GM10248 (cell line): ENCODE measurements around the gene IL1RAPL1.

ENCODE experiments used
- CTCF ChIA-PET: fragments of 300-600 bp; sonication (Branson Sonifier 250); formaldehyde crosslinking; extraction: SDS; loops from one replicate; lab custom pipeline; 2021; ENCODE audit warnings: antibody characterized with exemption; lab: Yijun Ruan, JAX
- POLR2A ChIA-PET: fragments of 350-650 bp; sonication (Branson Sonifier 250); formaldehyde crosslinking; extraction: SDS; loops from one replicate; lab custom pipeline; 2020; ENCODE audit warnings: antibody characterized with exemption; lab: Yijun Ruan, JAX
- DNase-seq: peaks from one replicate; pipeline ENCODE4 v3.0.0; 2012; ENCODE audit errors: extremely low spot score
- TF ChIP-seq, protein P1 (sequence below): IDR thresholded peaks from 2 replicates; pipeline ENCODE4 v1.5.1; 2012; ENCODE audit warnings: mild to moderate bottlenecking, low read depth; ENCODE audit errors: extremely low read depth, missing control alignments, control extremely low read depth

The IL1RAPL1 gene

DNA sequence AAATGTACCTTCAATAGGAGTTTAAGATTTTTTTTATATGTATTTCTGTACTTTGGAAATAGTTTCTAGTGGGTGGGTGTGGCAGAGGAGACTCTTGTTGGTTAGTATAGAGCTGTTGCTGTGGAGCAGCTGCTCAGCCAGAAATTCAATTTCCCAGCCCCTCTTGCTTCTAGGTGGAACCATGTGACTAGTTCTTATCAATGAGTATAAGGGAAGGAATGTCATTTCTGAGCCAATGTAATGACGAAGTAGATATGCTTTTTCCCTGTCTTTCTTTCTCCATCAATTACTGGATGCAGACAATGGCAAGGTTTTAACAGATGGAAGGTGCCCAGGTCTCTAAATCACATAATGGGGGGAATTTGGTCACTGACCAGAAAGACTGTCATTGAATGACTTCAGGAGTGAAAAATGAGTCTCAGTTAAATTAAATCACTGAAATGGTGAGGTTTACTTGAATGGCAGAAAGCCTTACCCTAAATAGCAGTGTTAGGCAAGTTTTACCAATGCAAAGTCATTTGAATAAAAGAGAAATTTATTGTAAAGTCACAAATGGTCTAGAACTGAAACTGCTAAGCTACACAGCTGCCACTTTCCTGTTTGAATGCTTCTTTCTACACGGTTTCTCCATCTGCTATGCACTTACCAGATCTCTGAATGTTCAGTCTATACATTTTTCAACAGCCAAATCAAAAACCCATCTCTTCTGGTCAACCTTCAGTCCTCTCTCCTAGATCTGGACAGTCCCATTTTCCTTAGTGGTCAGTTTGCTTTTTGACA lies 832.7 kb downstream of the IL1RAPL1 start:
- CTCF ChIA-PET: no interaction called here
- TF ChIP-seq, protein P1, sequence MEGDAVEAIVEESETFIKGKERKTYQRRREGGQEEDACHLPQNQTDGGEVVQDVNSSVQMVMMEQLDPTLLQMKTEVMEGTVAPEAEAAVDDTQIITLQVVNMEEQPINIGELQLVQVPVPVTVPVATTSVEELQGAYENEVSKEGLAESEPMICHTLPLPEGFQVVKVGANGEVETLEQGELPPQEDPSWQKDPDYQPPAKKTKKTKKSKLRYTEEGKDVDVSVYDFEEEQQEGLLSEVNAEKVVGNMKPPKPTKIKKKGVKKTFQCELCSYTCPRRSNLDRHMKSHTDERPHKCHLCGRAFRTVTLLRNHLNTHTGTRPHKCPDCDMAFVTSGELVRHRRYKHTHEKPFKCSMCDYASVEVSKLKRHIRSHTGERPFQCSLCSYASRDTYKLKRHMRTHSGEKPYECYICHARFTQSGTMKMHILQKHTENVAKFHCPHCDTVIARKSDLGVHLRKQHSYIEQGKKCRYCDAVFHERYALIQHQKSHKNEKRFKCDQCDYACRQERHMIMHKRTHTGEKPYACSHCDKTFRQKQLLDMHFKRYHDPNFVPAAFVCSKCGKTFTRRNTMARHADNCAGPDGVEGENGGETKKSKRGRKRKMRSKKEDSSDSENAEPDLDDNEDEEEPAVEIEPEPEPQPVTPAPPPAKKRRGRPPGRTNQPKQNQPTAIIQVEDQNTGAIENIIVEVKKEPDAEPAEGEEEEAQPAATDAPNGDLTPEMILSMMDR: no peak
- DNase-seq: no peak
- POLR2A ChIA-PET: no interaction called here

- TF ChIP-seq, protein P1: no peak
- ChIA-PET POLR2A (no interaction called here), CTCF (no interaction called here)
- no peak for DNase-seq
Measured at GRCh38 chrX:29422034-29422433, 834.8 kb downstream of the IL1RAPL1 start.

GRCh38 chrX:29431895-29432294 lies 844.6 kb downstream of the IL1RAPL1 start:
- ChIA-PET POLR2A (no interaction called here), CTCF (no interaction called here)
- TF ChIP-seq, protein P1: no peak
- no peak for DNase-seq

- TF ChIP-seq, protein P1: no peak
- no peak for DNase-seq
- POLR2A ChIA-PET: no interaction called here
- CTCF ChIA-PET: no interaction called here
Measured at GRCh38 chrX:29432534-29432933, 845.3 kb downstream of the IL1RAPL1 start.

GRCh38 chrX:29434939-29435338 lies 847.7 kb downstream of the IL1RAPL1 start:
- ChIA-PET CTCF (no interaction called here), POLR2A (no interaction called here)
- TF ChIP-seq, protein P1: no peak
- DNase-seq: no peak

GRCh38 chrX:29435396-29435795 lies 848.1 kb downstream of the IL1RAPL1 start:
- TF ChIP-seq, protein P1: no peak
- POLR2A ChIA-PET: no interaction called here
- no peak for DNase-seq
- CTCF ChIA-PET: no interaction called here
